DMS153 (cell line): ENCODE results near the gene GSTP1.
"Not testable (repeated sequence)": the region's sequence is repeated elsewhere in the genome, so short reads cannot be mapped to it uniquely, and the experiment has no call there.

Experiments used
- DNase-seq: peaks from one replicate; lab custom pipeline; 2025; lab: John Stamatoyannopoulos, UW

GSTP1 gene

DNA sequence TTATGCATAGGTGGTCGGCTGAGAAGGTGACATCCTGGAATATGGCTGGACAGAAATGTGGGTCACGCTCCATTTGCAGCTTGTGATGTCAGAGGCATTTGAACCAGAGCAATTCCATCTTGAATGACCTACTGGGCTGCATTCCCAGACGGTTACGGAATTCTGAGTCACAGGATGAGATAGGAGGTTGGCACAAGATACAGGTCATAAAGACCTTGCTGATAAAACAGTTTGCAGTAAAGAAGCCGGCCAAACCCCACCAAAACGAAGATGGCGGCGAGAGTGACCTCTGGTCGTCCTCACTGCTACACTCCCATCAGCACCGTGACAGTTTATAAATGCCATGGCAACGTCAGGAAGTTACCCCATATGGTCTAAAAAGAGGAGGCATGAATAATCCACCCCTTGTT is 19.9 kb upstream of the GSTP1 start:
- DNase-seq, result not testable (repeated sequence)

DNA sequence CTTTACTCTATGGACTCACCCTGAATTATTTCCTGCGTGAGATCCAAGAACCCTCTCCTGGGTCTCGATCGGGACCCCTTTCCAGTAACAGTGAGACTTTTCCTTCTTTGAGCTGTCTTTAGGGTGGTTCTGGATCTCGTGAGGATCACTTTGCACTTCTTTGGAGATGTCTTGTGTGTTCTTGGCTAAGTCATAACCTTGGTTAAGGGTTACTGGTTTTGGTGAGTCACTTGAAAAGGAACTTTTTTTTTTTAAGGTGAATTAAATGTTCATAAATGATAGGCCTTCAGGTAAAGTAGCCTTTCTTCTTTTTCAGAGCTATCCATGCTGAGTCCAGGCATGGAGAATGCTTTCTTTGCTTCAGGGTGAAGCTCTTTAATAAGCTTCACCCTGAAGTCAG is 19.4 kb upstream of the GSTP1 start:
- no peak for DNase-seq

DNA sequence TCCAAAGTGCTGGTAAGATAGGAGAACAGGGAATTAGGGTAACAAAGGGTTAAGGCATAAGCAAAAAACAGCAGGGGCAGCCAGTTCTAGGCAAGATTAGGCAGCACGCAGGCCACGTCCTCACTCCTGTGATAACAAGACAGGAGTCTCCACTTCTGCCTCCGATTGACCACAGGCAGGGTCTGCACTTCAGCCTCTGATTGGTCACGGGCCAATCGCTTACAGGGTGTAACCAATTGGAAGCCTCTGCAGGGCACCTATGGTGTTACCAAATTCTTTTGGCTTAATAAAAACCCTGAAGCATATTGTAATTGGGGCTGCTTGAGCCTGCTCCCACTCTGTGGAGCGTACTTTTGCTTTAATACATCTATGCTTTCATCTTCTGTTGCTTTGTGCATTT is 12.2 kb upstream of the GSTP1 start:
- DNase-seq, result no peak

DNA sequence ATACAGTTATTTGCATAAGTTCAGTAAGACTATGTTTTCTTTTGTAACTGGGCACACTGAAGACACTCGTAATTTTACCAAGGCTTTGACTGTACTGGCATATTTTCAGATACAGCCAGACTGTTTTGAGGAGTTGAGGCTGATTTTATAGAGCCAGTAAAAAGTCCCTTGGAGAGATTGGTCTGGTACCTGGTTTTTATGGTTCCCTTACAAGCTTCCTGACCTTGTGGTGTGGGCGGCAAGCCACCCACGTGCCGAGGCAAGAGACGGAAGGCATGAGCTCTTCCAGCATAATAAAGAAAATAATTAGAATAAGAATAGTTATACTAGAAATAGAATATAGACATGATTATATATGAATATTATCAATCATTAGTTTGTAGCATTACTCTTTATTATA is 11.3 kb upstream of the GSTP1 start:
- no peak for DNase-seq

DNA sequence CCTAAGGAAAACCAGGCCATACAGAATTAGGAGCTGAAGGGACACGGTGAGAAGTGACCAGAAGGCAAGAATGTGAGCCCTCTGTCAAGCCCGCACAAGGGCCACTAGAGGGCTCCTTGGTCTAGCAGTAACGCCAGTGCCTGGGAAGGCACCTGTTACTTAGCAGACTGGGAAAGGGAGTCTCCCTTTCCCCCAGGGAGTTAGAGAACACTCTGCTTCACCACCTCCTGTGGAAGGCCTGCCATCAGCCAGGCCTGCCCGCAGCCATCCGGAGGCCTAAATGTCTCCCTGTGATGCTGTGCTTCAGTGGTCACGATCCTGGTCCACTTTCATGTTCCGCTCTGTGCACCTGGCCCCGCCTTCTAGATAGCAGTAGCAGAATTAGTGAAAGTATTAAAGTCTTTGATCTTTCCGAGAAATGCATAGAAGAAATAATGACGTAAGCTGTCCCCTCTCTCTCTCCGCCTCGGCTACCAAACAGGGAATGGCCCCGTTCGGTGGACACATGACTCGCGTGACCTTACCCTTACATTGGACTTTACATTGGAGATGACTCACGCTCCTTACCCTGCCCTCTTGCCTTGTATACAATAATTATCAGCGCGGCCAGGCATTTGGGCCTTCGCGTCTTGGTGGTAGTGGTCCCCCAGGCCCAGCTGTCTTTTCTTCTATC is 10.7 kb upstream of the GSTP1 start:
- peak; percentile 70 for DNase-seq

DNA sequence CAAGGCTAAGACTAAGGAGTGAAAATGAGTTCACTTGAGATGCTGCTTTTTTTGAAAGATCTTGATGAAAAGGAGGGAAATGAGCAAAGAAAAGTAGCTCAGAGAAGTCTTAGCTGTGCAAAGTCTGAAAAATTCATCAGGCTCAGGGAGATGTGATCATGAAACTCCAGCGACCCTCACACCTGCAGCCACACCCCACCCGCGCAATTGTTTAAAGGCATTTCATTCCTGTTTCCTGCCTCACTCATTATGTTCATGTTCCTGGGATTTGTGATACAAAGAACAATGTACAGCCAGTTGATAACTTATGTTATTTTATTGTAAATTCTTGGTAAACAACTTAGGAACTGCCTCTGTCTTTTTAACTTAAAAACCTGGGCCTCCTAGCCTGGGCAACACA is 8.7 kb upstream of the GSTP1 start:
- DNase-seq, result no peak

DNA sequence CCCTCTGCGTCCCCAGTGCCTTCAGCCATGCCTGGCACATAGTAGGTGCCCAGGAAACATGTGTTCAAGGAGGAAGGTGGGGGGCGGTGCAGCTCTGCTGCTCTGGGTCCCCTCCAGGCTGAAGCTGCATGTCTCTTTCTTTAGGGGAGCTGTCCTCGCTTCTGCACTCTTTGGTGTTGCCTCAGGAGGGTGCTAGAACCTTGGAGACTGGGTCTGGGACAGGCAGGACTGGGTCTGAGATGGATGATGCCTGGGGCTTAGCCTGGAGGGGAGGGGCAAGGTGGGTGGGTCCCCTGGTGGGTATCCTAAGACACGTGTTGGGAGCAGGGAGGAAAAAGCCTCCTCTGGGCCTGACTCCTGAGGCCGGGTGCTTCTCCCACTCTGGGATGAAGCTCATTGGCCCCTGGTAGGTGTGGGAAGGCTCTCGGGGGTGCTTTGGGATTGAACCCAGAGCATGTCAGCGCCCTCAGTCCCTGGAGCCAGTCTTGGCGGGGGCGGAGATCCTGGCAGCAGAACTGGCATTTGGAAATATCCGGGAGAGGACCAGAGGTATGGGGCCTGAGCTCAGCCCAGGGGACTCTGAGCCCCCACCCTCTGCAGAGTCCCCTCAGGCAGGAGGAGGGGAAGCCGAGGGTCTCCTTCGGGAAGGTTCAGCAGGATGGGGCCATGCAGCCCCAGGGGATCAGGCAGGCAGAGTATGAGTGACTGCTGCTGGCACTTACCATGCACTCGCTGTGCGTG is 6.7 kb upstream of the GSTP1 start:
- no peak for DNase-seq

DNA sequence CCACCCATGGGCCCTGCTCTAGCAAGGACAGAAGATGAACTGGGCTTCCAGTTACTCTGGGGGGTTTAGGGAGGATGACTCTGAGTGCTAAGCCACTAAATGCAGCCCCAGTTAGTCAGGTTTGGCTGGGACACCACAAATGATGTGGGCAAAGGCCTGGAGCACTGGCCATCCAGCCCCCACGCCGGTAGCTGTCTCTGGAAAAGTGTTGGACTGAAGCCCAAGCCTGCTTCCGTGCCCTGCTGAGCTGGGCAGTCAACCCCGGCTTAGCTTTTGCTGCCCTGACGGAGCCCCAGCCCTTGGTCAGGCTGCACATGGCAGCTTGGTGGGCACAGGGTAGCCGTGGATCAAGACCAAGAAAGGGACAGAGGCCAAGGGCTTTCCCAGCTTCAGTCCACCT is 5.7 kb upstream of the GSTP1 start:
- no peak for DNase-seq

DNA sequence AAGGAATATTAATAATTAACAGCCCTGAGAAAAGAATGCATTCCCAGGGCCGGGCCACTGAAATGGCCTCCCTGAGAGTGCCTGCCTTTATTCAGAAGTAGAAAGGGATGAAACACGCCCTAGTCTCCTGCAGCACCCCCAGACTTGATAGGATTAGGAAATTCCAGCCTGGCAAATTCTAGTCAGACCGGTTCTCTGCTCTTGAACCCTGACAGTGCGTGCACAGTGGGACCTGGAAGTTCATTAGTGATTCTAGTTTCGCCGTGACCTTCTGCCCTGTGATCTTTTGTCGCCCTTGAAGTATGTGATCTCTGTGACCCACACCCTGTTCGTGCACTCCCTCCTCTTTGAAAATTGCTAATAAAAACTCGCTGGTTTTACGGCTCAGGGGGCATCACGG is 2.1 kb upstream of the GSTP1 start:
- peak; percentile 71 for DNase-seq

DNA sequence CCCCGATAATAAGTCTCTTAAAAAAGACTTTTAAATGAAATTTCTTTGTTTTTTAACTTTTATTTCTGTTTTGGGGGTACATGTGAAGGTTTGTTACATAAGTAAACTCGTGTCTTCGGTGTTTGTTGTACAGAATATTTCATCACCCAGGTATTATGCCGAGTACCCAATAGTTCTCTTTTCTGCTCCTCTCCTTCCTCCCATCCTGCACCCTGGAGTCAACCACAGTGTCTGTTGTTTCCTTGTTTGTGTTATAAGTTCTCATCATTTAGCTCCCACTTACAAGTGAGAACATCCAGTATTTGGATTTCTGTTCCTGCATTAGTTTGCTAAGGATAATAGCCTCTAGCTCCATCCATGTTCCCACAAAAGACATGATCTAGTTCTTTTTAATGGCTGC is 1.6 kb upstream of the GSTP1 start:
- peak; percentile 24 for DNase-seq

DNA sequence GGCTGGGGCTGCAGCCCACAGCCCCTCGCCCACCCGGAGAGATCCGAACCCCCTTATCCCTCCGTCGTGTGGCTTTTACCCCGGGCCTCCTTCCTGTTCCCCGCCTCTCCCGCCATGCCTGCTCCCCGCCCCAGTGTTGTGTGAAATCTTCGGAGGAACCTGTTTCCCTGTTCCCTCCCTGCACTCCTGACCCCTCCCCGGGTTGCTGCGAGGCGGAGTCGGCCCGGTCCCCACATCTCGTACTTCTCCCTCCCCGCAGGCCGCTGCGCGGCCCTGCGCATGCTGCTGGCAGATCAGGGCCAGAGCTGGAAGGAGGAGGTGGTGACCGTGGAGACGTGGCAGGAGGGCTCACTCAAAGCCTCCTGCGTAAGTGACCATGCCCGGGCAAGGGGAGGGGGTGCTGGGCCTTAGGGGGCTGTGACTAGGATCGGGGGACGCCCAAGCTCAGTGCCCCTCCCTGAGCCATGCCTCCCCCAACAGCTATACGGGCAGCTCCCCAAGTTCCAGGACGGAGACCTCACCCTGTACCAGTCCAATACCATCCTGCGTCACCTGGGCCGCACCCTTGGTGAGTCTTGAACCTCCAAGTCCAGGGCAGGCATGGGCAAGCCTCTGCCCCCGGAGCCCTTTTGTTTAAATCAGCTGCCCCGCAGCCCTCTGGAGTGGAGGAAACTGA is 731 bp downstream of the GSTP1 start:
- peak; percentile 68 for DNase-seq

DNA sequence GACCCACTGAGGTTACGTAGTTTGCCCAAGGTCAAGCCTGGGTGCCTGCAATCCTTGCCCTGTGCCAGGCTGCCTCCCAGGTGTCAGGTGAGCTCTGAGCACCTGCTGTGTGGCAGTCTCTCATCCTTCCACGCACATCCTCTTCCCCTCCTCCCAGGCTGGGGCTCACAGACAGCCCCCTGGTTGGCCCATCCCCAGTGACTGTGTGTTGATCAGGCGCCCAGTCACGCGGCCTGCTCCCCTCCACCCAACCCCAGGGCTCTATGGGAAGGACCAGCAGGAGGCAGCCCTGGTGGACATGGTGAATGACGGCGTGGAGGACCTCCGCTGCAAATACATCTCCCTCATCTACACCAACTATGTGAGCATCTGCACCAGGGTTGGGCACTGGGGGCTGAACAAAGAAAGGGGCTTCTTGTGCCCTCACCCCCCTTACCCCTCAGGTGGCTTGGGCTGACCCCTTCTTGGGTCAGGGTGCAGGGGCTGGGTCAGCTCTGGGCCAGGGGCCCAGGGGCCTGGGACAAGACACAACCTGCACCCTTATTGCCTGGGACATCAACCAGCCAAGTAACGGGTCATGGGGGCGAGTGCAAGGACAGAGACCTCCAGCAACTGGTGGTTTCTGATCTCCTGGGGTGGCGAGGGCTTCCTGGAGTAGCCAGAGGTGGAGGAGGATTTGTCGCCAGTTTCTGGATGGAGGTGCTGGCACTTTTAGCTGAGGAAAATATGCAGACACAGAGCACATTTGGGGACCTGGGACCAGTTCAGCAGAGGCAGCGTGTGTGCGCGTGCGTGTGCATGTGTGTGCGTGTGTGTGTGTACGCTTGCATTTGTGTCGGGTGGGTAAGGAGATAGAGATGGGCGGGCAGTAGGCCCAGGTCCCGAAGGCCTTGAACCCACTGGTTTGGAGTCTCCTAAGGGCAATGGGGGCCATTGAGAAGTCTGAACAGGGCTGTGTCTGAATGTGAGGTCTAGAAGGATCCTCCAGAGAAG is 1.6 kb downstream of the GSTP1 start:
- no peak for DNase-seq

DNA sequence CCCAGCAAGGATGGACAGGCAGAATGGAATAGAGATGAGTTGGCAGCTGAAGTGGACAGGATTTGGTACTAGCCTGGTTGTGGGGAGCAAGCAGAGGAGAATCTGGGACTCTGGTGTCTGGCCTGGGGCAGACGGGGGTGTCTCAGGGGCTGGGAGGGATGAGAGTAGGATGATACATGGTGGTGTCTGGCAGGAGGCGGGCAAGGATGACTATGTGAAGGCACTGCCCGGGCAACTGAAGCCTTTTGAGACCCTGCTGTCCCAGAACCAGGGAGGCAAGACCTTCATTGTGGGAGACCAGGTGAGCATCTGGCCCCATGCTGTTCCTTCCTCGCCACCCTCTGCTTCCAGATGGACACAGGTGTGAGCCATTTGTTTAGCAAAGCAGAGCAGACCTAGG is 2.3 kb downstream of the GSTP1 start:
- DNase-seq, result no peak

DNA sequence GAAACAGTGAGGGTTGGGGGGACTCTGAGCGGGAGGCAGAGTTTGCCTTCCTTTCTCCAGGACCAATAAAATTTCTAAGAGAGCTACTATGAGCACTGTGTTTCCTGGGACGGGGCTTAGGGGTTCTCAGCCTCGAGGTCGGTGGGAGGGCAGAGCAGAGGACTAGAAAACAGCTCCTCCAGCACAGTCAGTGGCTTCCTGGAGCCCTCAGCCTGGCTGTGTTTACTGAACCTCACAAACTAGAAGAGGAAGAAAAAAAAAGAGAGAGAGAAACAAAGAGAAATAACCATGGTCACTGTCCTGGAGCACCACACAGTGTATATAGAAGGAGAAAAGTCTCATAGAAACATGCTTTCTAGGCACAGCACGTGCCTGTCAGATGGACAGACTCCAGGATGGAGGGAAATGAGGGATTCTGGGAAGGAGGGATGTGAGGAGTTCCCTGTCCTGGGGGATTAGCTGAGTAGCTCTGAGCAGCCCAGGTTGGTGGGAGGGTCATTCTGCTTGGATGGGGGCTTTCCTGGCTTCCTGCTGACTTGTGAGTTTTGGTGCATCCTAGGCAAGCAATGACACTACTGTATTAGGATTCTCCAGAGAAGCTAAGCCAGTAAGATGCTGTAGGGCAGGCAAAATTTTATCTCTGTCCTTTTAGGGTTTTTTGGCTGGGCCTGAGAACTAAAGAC is 3.1 kb downstream of the GSTP1 start:
- DNase-seq, result no peak

DNA sequence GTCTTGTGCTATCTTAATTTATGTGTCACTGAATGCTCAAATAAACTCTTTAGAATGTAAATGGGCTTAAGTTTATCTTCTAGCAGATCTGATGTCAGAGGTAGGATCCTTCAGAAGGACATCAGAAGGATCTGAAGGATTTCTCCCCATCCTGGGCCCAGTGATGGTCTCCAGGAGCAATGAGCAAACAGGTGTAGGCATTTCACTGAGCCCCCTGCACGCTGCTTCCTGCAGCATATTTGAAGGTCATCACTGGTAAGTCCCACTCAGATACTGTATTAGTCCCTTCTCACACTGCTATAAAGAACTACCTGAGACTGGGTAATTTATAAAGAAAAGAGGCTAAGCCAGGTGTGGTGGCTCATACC is 4.5 kb downstream of the GSTP1 start:
- no peak for DNase-seq

DNA sequence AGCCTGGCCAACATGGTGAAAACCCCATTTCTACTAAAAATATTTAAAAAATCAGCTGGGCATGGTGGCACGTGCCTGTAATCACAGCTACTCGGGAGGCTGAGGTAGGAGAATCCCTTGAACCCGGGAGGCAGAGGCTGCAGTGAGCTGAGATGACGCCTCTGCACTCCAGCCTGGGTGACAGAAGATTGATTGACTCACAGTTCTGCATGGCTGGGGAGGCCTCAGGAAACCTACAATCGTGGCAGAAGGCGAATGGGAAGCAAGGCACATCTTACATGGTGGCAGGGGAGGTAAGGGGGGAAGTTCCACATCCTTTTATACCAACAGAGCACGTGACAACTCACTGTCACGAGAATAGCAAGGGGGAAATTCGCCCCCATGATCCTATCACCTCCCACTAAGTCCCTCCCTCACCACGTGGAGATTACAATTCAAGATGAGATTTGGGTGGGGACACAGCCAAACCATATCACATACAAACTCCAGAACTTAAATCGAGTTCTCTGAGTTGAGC is 5.3 kb downstream of the GSTP1 start:
- not testable (repeated sequence) for DNase-seq

DNA sequence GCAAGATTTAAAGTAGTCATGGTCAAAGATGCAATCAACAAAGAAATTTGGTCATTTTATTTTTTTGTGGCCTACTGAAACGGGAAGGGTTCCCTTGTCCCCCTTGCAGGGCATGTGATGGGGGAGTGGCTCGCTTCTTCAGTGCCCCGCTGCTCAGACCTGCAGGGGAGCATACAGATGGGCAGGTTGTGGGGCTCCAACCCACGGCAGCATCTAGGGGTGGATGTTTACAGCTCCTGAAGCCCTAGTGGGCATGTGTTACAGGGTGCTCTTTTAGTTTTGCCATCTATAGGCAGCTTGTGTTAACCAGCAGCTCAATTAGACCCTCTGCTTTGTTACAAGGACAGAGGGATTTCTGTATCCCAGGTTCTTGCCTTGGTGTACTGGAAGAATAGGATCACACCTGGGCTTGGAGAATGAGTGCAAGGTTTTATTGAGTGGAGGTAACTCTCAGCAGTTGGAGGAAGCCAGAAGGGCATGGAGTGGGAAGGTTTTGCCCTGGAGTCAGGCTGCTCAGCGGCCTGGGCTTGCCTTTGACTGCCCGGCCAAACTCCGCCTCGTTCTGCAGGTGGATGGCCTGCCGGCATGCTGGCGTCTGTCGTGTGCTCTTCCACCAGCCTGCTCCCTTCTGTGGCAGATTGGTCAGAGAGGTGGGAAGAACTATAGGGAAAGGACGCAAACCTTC is 9.4 kb downstream of the GSTP1 start:
- DNase-seq, result no peak

DNA sequence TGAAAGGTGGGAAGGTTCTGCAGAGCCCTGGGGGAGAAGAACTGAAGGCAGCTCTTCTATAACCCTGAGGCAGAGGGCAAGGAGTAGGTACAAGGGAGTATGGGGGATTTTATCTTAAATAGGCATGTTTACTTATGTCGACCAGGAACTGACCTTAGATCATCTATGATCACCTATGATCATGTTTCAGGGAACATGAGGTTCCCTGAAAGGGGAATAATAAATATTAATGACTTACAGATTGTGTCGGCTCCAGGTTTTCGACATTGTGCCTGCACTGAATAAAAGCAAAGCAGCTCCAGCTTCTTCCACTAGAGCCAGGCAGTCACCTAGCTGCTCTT is 9.9 kb downstream of the GSTP1 start:
- no peak for DNase-seq

DNA sequence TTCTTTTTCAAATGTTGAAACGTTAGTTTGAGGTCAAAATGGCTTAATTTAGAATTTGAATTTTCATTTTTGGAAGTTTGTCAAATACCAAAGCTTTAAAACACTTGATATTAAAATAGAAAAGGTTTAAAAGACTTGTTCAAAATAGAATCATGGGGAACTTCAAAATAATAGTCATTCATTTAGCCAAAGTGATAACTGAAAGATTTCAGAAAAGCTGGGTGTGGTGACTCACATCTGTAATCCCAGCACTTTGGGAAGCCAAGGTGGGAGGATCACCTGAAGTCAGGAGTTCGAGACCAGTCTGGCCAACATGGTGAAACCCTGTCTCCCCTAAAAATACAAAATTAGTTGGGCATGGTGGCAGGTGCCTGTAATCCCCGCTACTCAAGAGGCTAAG is 10.9 kb downstream of the GSTP1 start:
- no peak for DNase-seq

DNA sequence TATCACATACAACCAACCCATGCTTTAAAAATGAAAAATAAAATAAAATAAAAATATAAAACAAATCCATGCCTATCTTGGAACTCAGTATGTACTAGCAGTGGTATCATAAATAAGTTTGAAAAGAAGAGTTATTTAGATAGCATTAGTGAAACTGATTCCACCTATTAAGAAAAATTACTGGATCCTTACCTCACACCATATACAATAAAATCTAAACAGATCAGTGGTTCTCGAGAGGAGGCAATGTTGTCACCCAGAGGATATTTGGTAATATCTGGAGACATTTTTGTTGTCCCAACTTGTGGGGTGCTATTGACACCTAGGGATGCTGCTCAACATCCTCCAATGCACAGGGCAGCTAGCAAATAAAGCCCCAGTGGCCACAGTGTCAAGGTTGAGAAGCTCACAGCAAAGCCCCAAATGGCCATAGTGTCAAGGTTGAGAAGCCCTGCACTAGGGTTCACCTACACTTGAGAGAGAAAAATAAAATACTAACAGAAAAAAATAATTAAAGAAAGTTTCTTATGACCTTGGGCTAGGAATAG is 13.2 kb downstream of the GSTP1 start:
- DNase-seq, result no peak

DNA sequence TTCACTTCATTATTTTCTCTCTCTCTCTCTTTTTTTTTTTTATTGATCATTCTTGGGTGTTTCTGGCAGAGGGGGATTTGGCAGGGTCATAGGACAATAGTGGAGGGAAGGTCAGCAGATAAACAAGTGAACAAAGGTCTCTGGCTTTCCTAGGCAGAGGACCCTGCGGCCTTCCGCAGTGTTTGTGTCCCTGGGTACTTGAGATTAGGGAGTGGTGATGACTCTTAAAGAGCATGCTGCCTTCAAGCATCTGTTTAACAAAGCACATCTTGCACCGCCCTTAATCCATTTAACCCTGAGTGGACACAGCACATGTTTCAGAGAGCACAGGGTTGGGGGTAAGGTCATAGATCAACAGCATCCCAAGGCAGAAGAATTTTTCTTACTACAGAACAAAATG is 13.8 kb downstream of the GSTP1 start:
- not testable (repeated sequence) for DNase-seq
